Right ventricle myocardium superior (tissue), 1 donor: ENCODE measurements around the gene HNRNPA2B1. TPM values are rescaled to one million over a fixed set of nuclear protein-coding genes. Genes with fewer than 3 reads are reported as not detected.
"Not testable (repeated sequence)": the region's sequence is repeated elsewhere in the genome, so short reads cannot be mapped to it uniquely, and the experiment has no call there.

ENCODE experiments used
- ATAC-seq: fragments of 200-7000 bp; cut with Tn5 transposase; one replicate; pipeline ENCODE4 v1.9.1; 2020; ENCODE audit warnings: mild to moderate bottlenecking; ENCODE audit not compliant: poor library complexity
- DNase-seq: peaks from one replicate; pipeline ENCODE4 v3.0.0-alpha.2; 2020
- intact Hi-C: fragments of 100-400 bp; cut with DNase I; formaldehyde crosslinking; loops from one replicate; pipeline ENCODE4 v1.11.2; 2022
- total RNA-seq: library from RNA; stranded (reverse); fragmentation: NEBNext Ultra II Directional; extraction: Animal tissue kit (Norgen Biotek cat#: 25700); gene quantifications from one replicate; pipeline ENCODE4 v1.2.1, GENCODE V29; 2021
- donor health status: DM: no; HTN: yes; CAD: no; lungs with severe emphysema.

HNRNPA2B1 gene
- total RNA-seq, 1 donor from 2014 or later = 400 TPM

DNA sequence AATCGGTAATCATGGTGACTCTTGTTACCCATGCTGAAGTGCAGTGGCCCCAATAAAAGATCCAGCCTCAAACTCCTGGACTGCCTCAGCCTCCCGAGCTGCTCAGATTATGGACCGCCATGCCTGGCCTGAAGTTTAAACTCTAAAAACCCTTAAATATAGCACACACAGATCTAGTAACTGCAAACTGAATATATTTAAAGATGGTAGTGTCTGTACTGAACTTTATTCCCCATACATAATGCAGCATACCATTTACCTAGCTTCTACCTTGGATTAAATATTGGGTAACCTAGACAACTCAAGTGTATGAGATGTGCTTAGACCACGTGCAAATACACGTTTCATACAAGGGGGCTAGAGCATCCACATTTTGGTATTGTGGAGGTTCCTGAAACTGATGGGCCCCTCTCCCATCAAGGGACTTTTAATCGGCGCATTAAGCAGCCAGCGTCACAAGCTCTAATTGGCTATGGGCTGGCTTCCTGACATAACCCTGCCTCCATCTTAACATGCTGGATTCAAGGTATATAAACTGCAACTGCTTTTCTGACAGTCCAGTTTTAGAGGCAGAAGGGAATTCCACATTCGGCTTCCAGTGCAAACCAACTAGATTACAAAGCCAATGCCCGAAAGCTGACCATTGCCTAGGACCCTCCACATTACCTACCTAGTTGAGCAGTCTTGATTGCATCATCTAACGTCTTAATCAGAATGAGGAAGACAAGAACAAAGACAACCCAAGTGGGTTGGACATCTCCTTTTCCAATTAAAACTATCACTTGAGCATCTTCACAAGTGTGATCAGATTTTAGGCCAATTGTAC, 13.0 kb downstream of the HNRNPA2B1 start:
- intact Hi-C loops = no loop called here
- ATAC-seq (no peak), DNase-seq (no peak)

- DNase-seq (no peak), ATAC-seq (no peak)
- intact Hi-C loops = no loop called here
These were observed 13.9 kb downstream of the HNRNPA2B1 start for GRCh38 chr7:26186364-26187311.

- ATAC-seq (no peak), DNase-seq (no peak)
- intact Hi-C loops = no loop called here
These were observed 14.7 kb downstream of the HNRNPA2B1 start for GRCh38 chr7:26185844-26186180.

GRCh38 chr7:26185131-26185843, 15.3 kb downstream of the HNRNPA2B1 start:
- intact Hi-C loops = no loop called here
- DNase-seq (no peak), ATAC-seq (no peak)

- DNase-seq, intact Hi-C loops, ATAC-seq: not testable (repeated sequence)
These were observed 16.1 kb downstream of the HNRNPA2B1 start for GRCh38 chr7:26184281-26185101.

DNA sequence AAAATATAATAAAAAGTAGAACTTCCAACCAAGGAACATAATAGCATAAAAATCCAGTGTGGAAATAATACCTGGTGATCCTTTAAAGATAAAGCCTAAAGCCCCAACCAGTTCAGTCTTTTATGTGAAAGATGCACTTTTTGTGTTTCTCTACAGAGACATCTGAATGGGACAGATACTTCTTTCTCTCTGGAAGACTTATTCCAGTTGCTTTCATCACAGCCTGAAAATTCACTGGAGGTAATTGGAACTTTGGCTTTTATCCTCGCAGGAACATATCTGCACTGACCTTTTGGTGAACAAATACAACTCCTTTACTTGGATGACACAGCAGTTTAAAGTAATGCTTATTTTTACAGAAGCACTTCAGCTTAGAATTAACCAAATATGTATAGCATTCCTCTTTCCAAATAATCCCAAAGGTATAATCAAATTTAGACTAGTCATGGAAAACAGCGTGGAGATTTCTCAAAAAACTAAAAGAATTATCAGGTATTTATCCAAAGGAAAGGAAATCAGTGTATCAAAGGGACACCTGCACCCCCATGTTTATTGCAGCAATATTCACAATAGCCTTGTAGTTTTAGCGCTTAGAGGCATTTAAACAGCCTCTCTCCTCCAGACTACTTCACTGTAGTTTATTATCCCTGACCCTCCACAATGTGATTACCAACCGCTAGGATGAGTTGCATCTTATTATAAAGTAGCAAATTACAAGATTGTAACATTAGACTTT, 16.8 kb downstream of the HNRNPA2B1 start:
- ATAC-seq (no peak), DNase-seq (no peak)
- intact Hi-C loops = no loop called here

- DNase-seq = no peak
- no peak for ATAC-seq
- intact Hi-C loops = no loop called here
These were observed 17.8 kb downstream of the HNRNPA2B1 start for GRCh38 chr7:26182706-26183105.

GRCh38 chr7:26182283-26182682, 18.3 kb downstream of the HNRNPA2B1 start:
- DNase-seq (no peak), ATAC-seq (peak; percentile 20)
- intact Hi-C loops = no loop called here

DNA sequence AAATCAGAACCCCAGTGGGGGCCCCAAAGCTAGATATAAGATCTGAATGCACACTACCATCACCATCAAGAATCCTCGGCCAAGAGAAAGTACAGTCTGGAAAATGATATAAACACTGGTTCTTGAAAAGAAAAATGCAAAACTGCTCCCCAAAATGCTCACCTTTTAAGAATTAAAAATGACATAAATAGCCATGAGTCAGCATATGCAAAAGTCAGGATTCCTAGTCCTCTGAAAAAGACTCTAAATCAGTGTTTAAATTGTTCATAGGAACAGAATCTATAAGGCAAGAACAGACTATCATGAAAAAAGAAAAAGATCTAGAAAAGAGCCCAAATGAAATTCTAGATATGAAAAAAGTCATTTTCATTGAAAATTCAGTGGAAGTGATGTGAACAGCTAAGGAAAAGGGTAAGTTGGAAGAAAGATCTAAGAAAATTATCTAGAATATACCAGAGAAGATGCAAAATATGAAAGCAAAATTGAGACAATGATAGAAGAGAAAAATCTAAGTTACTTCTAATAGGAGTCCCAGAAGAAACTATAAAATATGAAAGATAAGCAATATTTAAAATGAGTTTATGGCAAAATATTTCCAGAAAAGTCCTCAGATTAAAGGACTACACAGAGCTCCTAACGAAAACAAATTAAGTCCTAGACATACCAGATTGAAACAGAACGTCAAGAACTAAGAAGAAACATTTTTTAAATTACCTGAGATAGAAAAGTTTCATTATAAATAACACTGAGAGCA, 18.9 kb downstream of the HNRNPA2B1 start:
- no peak for ATAC-seq
- no peak for DNase-seq
- intact Hi-C loops = no loop called here

- ATAC-seq = peak; percentile 14
- intact Hi-C loops = no loop called here
- no peak for DNase-seq
These were observed 19.8 kb downstream of the HNRNPA2B1 start for GRCh38 chr7:26180792-26181198.

GRCh38 chr7:26179826-26180497, 20.6 kb downstream of the HNRNPA2B1 start:
- DNase-seq (no peak), ATAC-seq (peak; percentile 2)
- intact Hi-C loops = no loop called here

- intact Hi-C loops = no loop called here
- DNase-seq (no peak), ATAC-seq (no peak)
These were observed 21.1 kb downstream of the HNRNPA2B1 start for GRCh38 chr7:26179422-26179821.

GRCh38 chr7:26178272-26178960, 22.1 kb downstream of the HNRNPA2B1 start:
- ATAC-seq (no peak), DNase-seq (no peak)
- intact Hi-C loops = no loop called here

DNA sequence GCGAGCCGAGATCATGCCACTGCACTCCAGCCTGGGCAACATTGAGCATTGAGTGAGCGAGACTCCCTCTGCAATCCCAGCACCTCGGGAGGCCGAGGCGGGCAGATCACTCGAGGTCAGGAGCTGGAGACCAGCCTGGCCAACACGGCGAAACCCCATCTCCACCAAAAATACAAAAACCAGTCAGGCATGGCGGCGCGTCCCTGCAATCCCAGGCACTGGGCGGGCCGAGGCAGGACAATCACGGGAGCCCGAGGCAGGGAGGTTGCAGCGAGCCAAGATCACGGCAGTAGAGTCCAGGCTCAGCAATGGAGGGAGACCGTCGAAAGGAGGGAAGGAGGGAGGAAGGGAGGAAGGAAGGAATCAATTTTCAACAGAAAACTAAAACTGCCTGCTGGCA, 23.3 kb downstream of the HNRNPA2B1 start:
- ATAC-seq, DNase-seq, intact Hi-C loops: not testable (repeated sequence)

- intact Hi-C loops, ATAC-seq, DNase-seq: not testable (repeated sequence)
These were observed 23.9 kb downstream of the HNRNPA2B1 start for GRCh38 chr7:26176696-26177095.

DNA sequence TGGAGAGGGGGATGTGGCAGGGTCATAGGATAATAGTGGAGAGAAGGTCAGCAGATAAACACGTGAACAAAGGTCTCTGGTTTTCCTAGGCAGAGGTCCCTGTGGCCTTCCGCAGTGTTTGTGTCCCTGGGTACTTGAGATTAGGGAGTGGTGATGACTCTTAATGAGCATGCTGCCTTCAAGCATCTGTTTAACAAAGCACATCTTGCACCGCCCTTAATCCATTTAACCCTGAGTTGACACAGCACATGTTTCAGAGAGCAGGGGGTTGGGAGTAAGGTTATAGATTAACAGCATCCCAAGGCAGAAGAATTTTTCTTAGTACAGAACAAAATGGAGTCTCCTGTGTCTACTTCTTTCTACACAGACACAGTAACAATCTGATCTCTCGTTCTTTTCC, 24.6 kb downstream of the HNRNPA2B1 start:
- ATAC-seq, intact Hi-C loops: not testable (repeated sequence)

More for the DNA sequence above, 24.6 kb downstream of the HNRNPA2B1 start:
- DNase-seq = not testable (repeated sequence)
